Nephron (organoid): ENCODE results near the gene DIAPH2.
"Not testable (repeated sequence)": the region's sequence is repeated elsewhere in the genome, so short reads cannot be mapped to it uniquely, and the experiment has no call there.

Experiments
- H3K27ac Mint-ChIP-seq, 3 experiments: 2 replicates each; pipeline ENCODE4 v1.8.0; 2020; ENCODE audit warnings: mixed read lengths in 3 of 3, mild to moderate bottlenecking in 2 of 3, moderate library complexity in 1 of 3
- H3K27me3 Mint-ChIP-seq: 2 replicates; pipeline ENCODE4 v1.8.0; 2021; ENCODE audit warnings: low read depth, mild to moderate bottlenecking, moderate library complexity, mixed read lengths
- H3K36me3 Mint-ChIP-seq: 2 replicates; pipeline ENCODE4 v1.8.0; 2020; ENCODE audit warnings: low read depth, mixed read lengths
- H3K4me1 Mint-ChIP-seq: 2 replicates; pipeline ENCODE4 v1.8.0; 2020; ENCODE audit warnings: mixed read lengths
- H3K4me3 Mint-ChIP-seq, 3 experiments: 2 replicates each; pipeline ENCODE4 v1.8.0; 2020; ENCODE audit warnings: mild to moderate bottlenecking in 3 of 3, mixed read lengths in 3 of 3, moderate library complexity in 2 of 3
- H3K9me3 Mint-ChIP-seq: 2 replicates; pipeline ENCODE4 v1.8.0; 2020; ENCODE audit warnings: mixed read lengths
- TF ChIP-seq, protein P1 (sequence below), 3 experiments: fragments of 200-600 bp; sonication (generic); IDR thresholded peaks; one replicate each; pipeline ENCODE4 v1.5.0; 2021; ENCODE audit warnings: antibody characterized with exemption in 3 of 3; ENCODE audit not compliant: unreplicated experiment in 3 of 3

Gene DIAPH2

DNA sequence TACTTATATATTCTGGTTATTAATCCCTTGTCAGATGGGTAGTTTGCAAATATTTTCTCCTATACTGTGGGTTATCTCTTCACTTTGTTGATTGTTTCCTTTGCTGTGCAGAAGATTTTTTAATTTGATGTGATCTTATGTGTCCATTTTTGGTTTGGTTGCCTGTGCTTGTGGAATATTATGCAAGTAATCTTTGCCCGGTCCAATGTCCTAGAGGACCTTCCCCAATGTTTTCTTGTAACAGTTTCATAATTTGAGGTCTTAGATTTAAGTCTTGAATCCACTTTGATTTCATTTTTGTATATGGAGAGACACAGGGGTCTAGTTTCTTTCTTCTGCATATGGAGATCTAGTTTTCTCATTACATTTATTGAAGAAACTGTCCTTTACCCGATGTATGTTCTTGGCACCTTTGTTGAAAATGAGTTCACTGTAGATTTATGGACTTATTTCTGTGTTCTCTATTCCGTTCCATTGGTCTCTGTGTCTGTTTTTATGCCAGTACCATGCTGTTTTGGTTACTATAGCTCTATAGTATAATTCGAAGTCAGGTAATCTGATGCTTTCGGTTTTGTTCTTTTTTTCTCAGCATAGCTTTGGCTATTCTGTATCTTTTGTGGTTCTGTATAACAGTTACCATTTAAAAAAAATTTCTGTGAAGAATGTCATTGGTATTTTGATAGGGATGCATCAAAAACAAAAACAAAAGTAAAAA is 34.7 kb downstream of the DIAPH2 start:
- Mint-ChIP-seq H3K27ac (no peak overlapping the region), H3K36me3 (peaks cover 14% of the 10 kb centered on the region), H3K27me3 (no peaks in the 10 kb centered on the region), H3K9me3 (peaks cover 15% of the 10 kb centered on the region), H3K4me1 (peaks cover 16% of the 10 kb centered on the region), H3K4me3 (no peak overlapping the region)
- TF ChIP-seq, protein P1, sequence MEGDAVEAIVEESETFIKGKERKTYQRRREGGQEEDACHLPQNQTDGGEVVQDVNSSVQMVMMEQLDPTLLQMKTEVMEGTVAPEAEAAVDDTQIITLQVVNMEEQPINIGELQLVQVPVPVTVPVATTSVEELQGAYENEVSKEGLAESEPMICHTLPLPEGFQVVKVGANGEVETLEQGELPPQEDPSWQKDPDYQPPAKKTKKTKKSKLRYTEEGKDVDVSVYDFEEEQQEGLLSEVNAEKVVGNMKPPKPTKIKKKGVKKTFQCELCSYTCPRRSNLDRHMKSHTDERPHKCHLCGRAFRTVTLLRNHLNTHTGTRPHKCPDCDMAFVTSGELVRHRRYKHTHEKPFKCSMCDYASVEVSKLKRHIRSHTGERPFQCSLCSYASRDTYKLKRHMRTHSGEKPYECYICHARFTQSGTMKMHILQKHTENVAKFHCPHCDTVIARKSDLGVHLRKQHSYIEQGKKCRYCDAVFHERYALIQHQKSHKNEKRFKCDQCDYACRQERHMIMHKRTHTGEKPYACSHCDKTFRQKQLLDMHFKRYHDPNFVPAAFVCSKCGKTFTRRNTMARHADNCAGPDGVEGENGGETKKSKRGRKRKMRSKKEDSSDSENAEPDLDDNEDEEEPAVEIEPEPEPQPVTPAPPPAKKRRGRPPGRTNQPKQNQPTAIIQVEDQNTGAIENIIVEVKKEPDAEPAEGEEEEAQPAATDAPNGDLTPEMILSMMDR (IDR thresholded peaks at IDR 0.05; ENCODE audit: unreplicated experiment in 3 of 3): no peak

DNA sequence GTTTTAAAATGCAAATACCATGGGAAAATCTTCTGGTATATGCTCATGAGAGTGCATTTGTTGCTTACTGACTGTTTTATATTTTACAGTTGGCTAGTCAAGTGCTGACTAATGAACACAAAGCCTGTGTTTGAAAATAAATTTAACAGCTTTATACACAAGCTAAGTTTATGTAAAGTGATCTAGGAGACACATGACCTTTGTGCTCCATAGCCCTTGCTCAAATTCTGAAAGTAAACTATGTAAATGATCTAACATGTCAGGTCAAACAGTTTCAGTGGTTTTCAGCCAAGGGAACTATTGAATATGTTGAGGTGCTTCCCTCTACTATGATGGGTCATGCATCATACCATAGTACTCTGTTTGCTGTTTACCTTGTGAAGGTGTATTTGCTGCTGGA is 36.7 kb downstream of the DIAPH2 start:
- Mint-ChIP-seq H3K4me3 (no peak overlapping the region), H3K27ac (no peak overlapping the region), H3K27me3 (no peaks in the 10 kb centered on the region), H3K36me3 (peaks cover 14% of the 10 kb centered on the region), H3K9me3 (peaks cover 15% of the 10 kb centered on the region), H3K4me1 (peaks cover 4% of the 10 kb centered on the region)
- TF ChIP-seq, protein P1 (IDR thresholded peaks at IDR 0.05; ENCODE audit: unreplicated experiment in 3 of 3): no peak

- H3K4me3 Mint-ChIP-seq: no peak overlapping the region
- peaks cover 4% of the 10 kb centered on the region for H3K4me1 Mint-ChIP-seq
- H3K9me3 Mint-ChIP-seq: peaks cover 15% of the 10 kb centered on the region
- H3K27ac Mint-ChIP-seq: no peak overlapping the region
- TF ChIP-seq, protein P1 (IDR thresholded peaks at IDR 0.05; ENCODE audit: unreplicated experiment in 3 of 3): no peak
- H3K36me3 Mint-ChIP-seq: peaks cover 14% of the 10 kb centered on the region
- H3K27me3 Mint-ChIP-seq: no peaks in the 10 kb centered on the region
Observed at GRCh38 chrX:96722781-96723180, 38.1 kb downstream of the DIAPH2 start.

DNA sequence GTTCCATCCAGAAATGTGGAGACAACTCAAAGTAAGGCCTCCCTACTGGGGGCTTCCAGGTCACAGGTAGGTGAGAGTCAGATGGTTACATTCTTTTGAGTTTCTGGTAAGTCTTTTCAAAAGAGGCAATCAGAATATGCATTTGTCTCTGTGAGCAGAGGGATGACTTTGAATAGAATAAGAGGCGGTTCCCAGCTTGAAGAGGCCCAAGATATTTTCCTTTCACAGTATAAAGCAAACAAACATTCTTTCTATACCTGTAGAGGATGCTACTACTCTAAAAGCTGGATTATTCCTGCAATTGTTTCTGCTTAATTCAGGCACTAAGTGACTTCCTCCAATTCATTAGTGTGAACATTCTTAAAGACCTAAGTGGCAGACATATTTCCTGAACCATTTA is 44.4 kb downstream of the DIAPH2 start:
- H3K9me3 Mint-ChIP-seq: no peaks in the 10 kb centered on the region
- H3K27me3 Mint-ChIP-seq: no peaks in the 10 kb centered on the region
- TF ChIP-seq, protein P1 (IDR thresholded peaks at IDR 0.05; ENCODE audit: unreplicated experiment in 3 of 3): no peak
- H3K36me3 Mint-ChIP-seq: no peaks in the 10 kb centered on the region
- no peak overlapping the region for H3K27ac Mint-ChIP-seq
- H3K4me3 Mint-ChIP-seq: no peak overlapping the region
- H3K4me1 Mint-ChIP-seq: no peaks in the 10 kb centered on the region

DNA sequence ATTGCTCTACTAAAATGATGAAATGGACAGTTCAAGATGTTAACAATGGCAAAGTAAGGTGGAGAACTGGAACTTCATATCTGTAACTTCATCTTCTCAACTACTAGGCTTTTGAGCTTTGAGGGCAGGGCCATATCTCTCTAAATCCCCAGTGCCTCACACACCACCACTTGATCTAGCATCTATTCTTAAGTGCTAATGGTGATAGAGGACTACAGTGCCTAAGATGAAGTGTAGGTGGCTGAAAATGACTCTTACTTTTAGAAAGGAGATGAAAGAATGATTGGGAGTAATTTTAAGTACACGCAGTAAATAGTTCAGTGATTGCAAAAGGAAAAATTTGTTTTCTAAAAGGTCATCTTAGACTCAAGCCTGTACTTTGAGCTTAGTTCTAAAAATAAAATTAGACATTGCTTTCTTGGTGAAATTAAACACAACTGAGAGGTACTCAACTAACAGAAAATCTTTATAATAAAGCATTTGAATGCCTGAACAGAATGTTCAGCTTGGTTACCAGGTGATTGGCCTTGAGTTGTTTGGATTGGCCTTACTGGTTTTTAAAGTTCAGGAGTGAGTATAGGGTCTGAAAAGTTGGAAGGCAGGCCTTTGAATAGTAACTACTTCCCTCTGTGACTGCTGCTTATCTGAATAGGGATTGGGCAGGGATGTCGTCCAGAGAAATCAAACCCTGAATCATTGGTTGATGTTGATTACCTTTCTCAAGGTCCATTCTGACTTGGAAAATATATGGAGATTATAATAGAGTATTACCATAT is 45.4 kb downstream of the DIAPH2 start:
- H3K27ac Mint-ChIP-seq: no peak overlapping the region
- no peaks in the 10 kb centered on the region for H3K9me3 Mint-ChIP-seq
- TF ChIP-seq, protein P1 (IDR thresholded peaks at IDR 0.05; ENCODE audit: unreplicated experiment in 3 of 3): no peak
- H3K36me3 Mint-ChIP-seq: no peaks in the 10 kb centered on the region
- no peaks in the 10 kb centered on the region for H3K27me3 Mint-ChIP-seq
- H3K4me3 Mint-ChIP-seq: no peak overlapping the region
- no peaks in the 10 kb centered on the region for H3K4me1 Mint-ChIP-seq

DNA sequence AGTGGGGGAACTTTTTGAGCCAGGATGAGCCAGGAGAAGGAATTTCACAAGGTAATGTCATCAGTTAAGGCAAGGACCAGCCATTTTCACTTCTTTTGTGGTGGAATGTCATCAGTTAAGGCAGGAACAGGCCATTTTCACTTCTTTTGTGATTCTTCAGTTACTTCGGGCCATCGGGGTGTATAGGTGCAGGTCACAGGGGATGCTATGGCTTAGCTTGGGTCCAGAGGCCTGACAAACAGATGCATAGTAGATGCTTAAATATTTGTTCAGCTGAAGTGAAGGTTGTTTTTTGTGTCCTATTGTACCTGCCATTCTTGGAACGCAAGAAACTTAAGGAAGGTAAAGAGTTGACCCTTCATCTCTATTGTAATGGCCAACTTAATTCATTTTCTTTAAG is 46.4 kb downstream of the DIAPH2 start:
- not testable (repeated sequence) for H3K36me3 Mint-ChIP-seq, H3K4me1 Mint-ChIP-seq, H3K9me3 Mint-ChIP-seq, H3K4me3 Mint-ChIP-seq, H3K27me3 Mint-ChIP-seq, H3K27ac Mint-ChIP-seq
